NOMO-1 (cell line): ENCODE results near the gene OR52M1.

Experiments
- DNase-seq, 2 experiments: peaks; one replicate each; lab custom pipeline; 2025; ENCODE audit not compliant: unreplicated experiment in 2 of 2; lab: John Stamatoyannopoulos, UW

Gene OR52M1

GRCh38 chr11:4565371-4565770, 20.4 kb downstream of the OR52M1 start:
- DNase-seq, result no peak

GRCh38 chr11:4569075-4569474, 24.1 kb downstream of the OR52M1 start:
- DNase-seq, result no peak

- no peak for DNase-seq
Measured at GRCh38 chr11:4576880-4577279, 31.9 kb downstream of the OR52M1 start.

GRCh38 chr11:4577761-4578160, 32.8 kb downstream of the OR52M1 start:
- DNase-seq, result no peak

GRCh38 chr11:4578624-4579023, 33.6 kb downstream of the OR52M1 start:
- DNase-seq, result no peak

GRCh38 chr11:4580124-4580523, 35.1 kb downstream of the OR52M1 start:
- DNase-seq, result no peak

GRCh38 chr11:4581443-4581842, 36.5 kb downstream of the OR52M1 start, which contains the start of gene OR52I2:
Gene OR52I2, plus strand, starts transcription at chr11:4581743.
- no peak for DNase-seq

- DNase-seq, result no peak
Measured at GRCh38 chr11:4589017-4589416, 44.0 kb downstream of the OR52M1 start.

GRCh38 chr11:4593739-4594138, 48.7 kb downstream of the OR52M1 start, which contains the start of gene OR52I1:
Gene OR52I1, plus strand, starts transcription at chr11:4594039. Its CDS starts 0 bp downstream, at chr11:4594039.
- DNase-seq, result no peak
